SK-N-SH treated with all-trans-retinoic acid at 6 μM for 48 hours (cell line): Measurements from ENCODE around the gene HPCAL1.

Source experiments
- ARNTL ChIP-seq: fragments of 450-650 bp; formaldehyde crosslinking; IDR thresholded peaks from 2 replicates; pipeline ENCODE4 v1.5.0; 2020; ENCODE audit warnings: low read depth, mild to moderate bottlenecking, moderate library complexity, borderline replicate concordance
- BACH2 ChIP-seq: fragments of 250-450 bp; sonication (Bioruptor Pico); IDR thresholded peaks from 2 replicates; pipeline ENCODE4 v1.9.0; 2021; ENCODE audit warnings: mild to moderate bottlenecking, borderline replicate concordance
- CSDC2 ChIP-seq: fragments of 250-450 bp; sonication (Bioruptor Pico); IDR thresholded peaks from 2 replicates; pipeline ENCODE4 v1.5.0; 2020; ENCODE audit warnings: mild to moderate bottlenecking, moderate library complexity
- OSR1 ChIP-seq: fragments of 250-450 bp; sonication (Bioruptor Pico); IDR thresholded peaks from 2 replicates; pipeline ENCODE4 v1.8.0; 2022; ENCODE audit warnings: moderate library complexity, mild to moderate bottlenecking, inconsistent platforms
- RARB ChIP-seq: fragments of 250-450 bp; sonication (Bioruptor Pico); IDR thresholded peaks from 2 replicates; pipeline ENCODE4 v1.8.0; 2021; ENCODE audit warnings: mild to moderate bottlenecking, moderate library complexity
- TCF4 ChIP-seq: fragments of 250-450 bp; sonication (Bioruptor Pico); IDR thresholded peaks from 2 replicates; pipeline ENCODE4 v1.8.0; 2021; ENCODE audit warnings: mild to moderate bottlenecking, moderate library complexity, borderline replicate concordance
- ZFP30 ChIP-seq: fragments of 450-650 bp; formaldehyde crosslinking; IDR thresholded peaks from 2 replicates; pipeline ENCODE4 v1.5.0; 2022; ENCODE audit warnings: mild to moderate bottlenecking, moderate library complexity
- ZNF565 ChIP-seq: fragments of 450-650 bp; formaldehyde crosslinking; conservative IDR thresholded peaks from 2 replicates; pipeline ENCODE4 v1.5.0; 2020; ENCODE audit warnings: low read depth, mild to moderate bottlenecking, moderate library complexity
- ZNF70 ChIP-seq: fragments of 450-650 bp; formaldehyde crosslinking; IDR thresholded peaks from 2 replicates; pipeline ENCODE4 v1.5.0; 2020; ENCODE audit warnings: mild to moderate bottlenecking, moderate library complexity
- TF ChIP-seq, protein P1 (sequence below): fragments of 250-450 bp; sonication (Bioruptor Pico); IDR thresholded peaks from 2 replicates; pipeline ENCODE4 v1.8.0; 2020; ENCODE audit warnings: mild to moderate bottlenecking, moderate library complexity, borderline replicate concordance
- TF ChIP-seq, protein P2 (sequence below): fragments of 250-450 bp; sonication (Bioruptor Pico); IDR thresholded peaks from 2 replicates; pipeline ENCODE4 v1.5.1; 2020; ENCODE audit warnings: low read depth, mild to moderate bottlenecking, moderate library complexity
- TF ChIP-seq, protein P3 (sequence below): fragments of 250-450 bp; sonication (Bioruptor Pico); IDR thresholded peaks from 2 replicates; pipeline ENCODE4 v1.8.0; 2021; ENCODE audit warnings: low read depth, mild to moderate bottlenecking, moderate library complexity, borderline replicate concordance

DNA sequence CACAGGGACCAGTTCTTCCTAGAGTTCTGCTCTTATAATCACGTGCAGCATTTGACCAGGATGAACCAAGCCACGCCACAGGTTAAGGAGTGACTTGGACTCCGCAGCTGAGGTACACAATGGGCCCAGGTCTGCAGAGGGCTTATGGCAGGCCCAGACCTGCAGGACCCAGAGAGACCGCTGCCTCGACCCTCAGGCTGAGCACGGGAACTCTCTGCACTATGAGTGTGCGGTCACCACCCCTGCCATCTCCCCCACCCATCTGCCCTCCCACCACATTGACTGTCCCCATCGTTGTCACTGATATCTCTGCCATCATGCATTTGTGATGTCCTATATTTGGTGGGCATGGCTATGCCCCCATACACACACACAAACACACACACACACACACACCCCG is 45.7 kb upstream of the HPCAL1 start:
- TF ChIP-seq, protein P1, sequence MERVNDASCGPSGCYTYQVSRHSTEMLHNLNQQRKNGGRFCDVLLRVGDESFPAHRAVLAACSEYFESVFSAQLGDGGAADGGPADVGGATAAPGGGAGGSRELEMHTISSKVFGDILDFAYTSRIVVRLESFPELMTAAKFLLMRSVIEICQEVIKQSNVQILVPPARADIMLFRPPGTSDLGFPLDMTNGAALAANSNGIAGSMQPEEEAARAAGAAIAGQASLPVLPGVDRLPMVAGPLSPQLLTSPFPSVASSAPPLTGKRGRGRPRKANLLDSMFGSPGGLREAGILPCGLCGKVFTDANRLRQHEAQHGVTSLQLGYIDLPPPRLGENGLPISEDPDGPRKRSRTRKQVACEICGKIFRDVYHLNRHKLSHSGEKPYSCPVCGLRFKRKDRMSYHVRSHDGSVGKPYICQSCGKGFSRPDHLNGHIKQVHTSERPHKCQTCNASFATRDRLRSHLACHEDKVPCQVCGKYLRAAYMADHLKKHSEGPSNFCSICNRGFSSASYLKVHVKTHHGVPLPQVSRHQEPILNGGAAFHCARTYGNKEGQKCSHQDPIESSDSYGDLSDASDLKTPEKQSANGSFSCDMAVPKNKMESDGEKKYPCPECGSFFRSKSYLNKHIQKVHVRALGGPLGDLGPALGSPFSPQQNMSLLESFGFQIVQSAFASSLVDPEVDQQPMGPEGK (CRISPR knock-in tag) = no peak
- TF ChIP-seq ZFP30 (CRISPR knock-in tag) (no peak), OSR1 (CRISPR knock-in tag) (no peak), ARNTL (CRISPR knock-in tag) (no peak), RARB (no peak), BACH2 (CRISPR knock-in tag) (no peak), TCF4 (CRISPR knock-in tag) (no peak), ZNF565 (CRISPR knock-in tag) (no peak), ZNF70 (CRISPR knock-in tag) (no peak), CSDC2 (CRISPR knock-in tag) (no peak)
- TF ChIP-seq, protein P2, sequence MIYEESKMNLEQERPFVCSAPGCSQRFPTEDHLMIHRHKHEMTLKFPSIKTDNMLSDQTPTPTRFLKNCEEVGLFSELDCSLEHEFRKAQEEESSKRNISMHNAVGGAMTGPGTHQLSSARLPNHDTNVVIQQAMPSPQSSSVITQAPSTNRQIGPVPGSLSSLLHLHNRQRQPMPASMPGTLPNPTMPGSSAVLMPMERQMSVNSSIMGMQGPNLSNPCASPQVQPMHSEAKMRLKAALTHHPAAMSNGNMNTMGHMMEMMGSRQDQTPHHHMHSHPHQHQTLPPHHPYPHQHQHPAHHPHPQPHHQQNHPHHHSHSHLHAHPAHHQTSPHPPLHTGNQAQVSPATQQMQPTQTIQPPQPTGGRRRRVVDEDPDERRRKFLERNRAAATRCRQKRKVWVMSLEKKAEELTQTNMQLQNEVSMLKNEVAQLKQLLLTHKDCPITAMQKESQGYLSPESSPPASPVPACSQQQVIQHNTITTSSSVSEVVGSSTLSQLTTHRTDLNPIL = no peak
- TF ChIP-seq, protein P3, sequence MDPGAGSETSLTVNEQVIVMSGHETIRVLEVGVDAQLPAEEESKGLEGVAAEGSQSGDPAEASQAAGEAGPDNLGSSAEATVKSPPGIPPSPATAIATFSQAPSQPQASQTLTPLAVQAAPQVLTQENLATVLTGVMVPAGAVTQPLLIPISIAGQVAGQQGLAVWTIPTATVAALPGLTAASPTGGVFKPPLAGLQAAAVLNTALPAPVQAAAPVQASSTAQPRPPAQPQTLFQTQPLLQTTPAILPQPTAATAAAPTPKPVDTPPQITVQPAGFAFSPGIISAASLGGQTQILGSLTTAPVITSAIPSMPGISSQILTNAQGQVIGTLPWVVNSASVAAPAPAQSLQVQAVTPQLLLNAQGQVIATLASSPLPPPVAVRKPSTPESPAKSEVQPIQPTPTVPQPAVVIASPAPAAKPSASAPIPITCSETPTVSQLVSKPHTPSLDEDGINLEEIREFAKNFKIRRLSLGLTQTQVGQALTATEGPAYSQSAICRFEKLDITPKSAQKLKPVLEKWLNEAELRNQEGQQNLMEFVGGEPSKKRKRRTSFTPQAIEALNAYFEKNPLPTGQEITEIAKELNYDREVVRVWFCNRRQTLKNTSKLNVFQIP (CRISPR knock-in tag) = no peak
